B cell (primary cell): ENCODE data around the gene CD14.

ENCODE experiments used
- CTCF ChIP-seq: fragments of 200-600 bp; IDR thresholded peaks from one replicate; pipeline ENCODE4 v1.8.0; 2022; ENCODE audit warnings: antibody characterized with exemption, mild to moderate bottlenecking
- EZH2 ChIP-seq: IDR thresholded peaks from 2 replicates; pipeline ENCODE4 v1.6.1; 2012; ENCODE audit warnings: borderline replicate concordance, low read depth, mild to moderate bottlenecking, moderate library complexity, low read length; ENCODE audit not compliant: insufficient read depth, poor library complexity, severe bottlenecking

GRCh38 chr5:140602147-140602546, 30.8 kb downstream of the CD14 start:
- no peak for TF ChIP-seq CTCF
- TF ChIP-seq EZH2, result no peak
